SK-N-SH treated with all-trans-retinoic acid at 6 μM for 48 hours (cell line): ENCODE measurements around the gene ZKSCAN1.
"Not testable (repeated sequence)": the region's sequence is repeated elsewhere in the genome, so short reads cannot be mapped to it uniquely, and the experiment has no call there.

Source experiments
- ATAC-seq: fragments of 200-7000 bp; cut with Tn5 transposase; 3 replicates; pipeline ENCODE4 v1.9.1; 2020; ENCODE audit warnings: mild to moderate bottlenecking, moderate library complexity
- CSDC2 ChIP-seq: fragments of 250-450 bp; sonication (Bioruptor Pico); IDR thresholded peaks from 2 replicates; pipeline ENCODE4 v1.5.0; 2020; ENCODE audit warnings: mild to moderate bottlenecking, moderate library complexity
- OSR1 ChIP-seq: fragments of 250-450 bp; sonication (Bioruptor Pico); IDR thresholded peaks from 2 replicates; pipeline ENCODE4 v1.8.0; 2022; ENCODE audit warnings: moderate library complexity, mild to moderate bottlenecking, inconsistent platforms
- PPARA ChIP-seq: fragments of 250-450 bp; sonication (Bioruptor Pico); IDR thresholded peaks from 2 replicates; pipeline ENCODE4 v1.5.0; 2020; ENCODE audit warnings: mild to moderate bottlenecking, borderline replicate concordance
- RARB ChIP-seq: fragments of 250-450 bp; sonication (Bioruptor Pico); IDR thresholded peaks from 2 replicates; pipeline ENCODE4 v1.8.0; 2021; ENCODE audit warnings: mild to moderate bottlenecking, moderate library complexity
- SNAI2 ChIP-seq: fragments of 250-450 bp; sonication (Bioruptor Pico); IDR thresholded peaks from 2 replicates; pipeline ENCODE4 v1.5.0; 2020; ENCODE audit warnings: mild to moderate bottlenecking, moderate library complexity
- TCF4 ChIP-seq: fragments of 250-450 bp; sonication (Bioruptor Pico); IDR thresholded peaks from 2 replicates; pipeline ENCODE4 v1.8.0; 2021; ENCODE audit warnings: mild to moderate bottlenecking, moderate library complexity, borderline replicate concordance
- TOX ChIP-seq: fragments of 250-450 bp; sonication (Bioruptor Pico); IDR thresholded peaks from 2 replicates; pipeline ENCODE4 v1.8.0; 2021; ENCODE audit warnings: mild to moderate bottlenecking, moderate library complexity, borderline replicate concordance
- ZC3H10 ChIP-seq: fragments of 250-450 bp; sonication (Bioruptor Pico); IDR thresholded peaks from 2 replicates; pipeline ENCODE4 v1.5.1; 2021; ENCODE audit warnings: mild to moderate bottlenecking, moderate library complexity
- ZFP3 ChIP-seq: fragments of 250-450 bp; sonication (Bioruptor Pico); IDR thresholded peaks from 2 replicates; pipeline ENCODE4 v1.5.0; 2020; ENCODE audit warnings: mild to moderate bottlenecking, moderate library complexity
- ZFP30 ChIP-seq: fragments of 450-650 bp; formaldehyde crosslinking; IDR thresholded peaks from 2 replicates; pipeline ENCODE4 v1.5.0; 2022; ENCODE audit warnings: mild to moderate bottlenecking, moderate library complexity
- ZNF8 ChIP-seq: fragments of 450-650 bp; formaldehyde crosslinking; IDR thresholded peaks from 2 replicates; pipeline ENCODE4 v1.5.0; 2020; ENCODE audit warnings: mild to moderate bottlenecking, moderate library complexity
- TF ChIP-seq, protein P1 (sequence below): fragments of 250-450 bp; sonication (Bioruptor Pico); IDR thresholded peaks from 2 replicates; pipeline ENCODE4 v1.8.0; 2020; ENCODE audit warnings: mild to moderate bottlenecking, moderate library complexity, borderline replicate concordance
- TF ChIP-seq, protein P2 (sequence below): fragments of 250-450 bp; sonication (Bioruptor Pico); IDR thresholded peaks from 2 replicates; pipeline ENCODE4 v1.8.0; 2021; ENCODE audit warnings: low read depth, mild to moderate bottlenecking, moderate library complexity, borderline replicate concordance
- TF ChIP-seq, protein P3 (sequence below): fragments of 250-450 bp; sonication (Bioruptor Pico); IDR thresholded peaks from 2 replicates; pipeline ENCODE4 v1.5.0; 2020; ENCODE audit warnings: mild to moderate bottlenecking, moderate library complexity
- TF ChIP-seq, protein P4 (sequence below): fragments of 250-450 bp; sonication (Bioruptor Pico); IDR thresholded peaks from 2 replicates; pipeline ENCODE4 v1.5.1; 2021; ENCODE audit warnings: mild to moderate bottlenecking, moderate library complexity

Gene ZKSCAN1

DNA sequence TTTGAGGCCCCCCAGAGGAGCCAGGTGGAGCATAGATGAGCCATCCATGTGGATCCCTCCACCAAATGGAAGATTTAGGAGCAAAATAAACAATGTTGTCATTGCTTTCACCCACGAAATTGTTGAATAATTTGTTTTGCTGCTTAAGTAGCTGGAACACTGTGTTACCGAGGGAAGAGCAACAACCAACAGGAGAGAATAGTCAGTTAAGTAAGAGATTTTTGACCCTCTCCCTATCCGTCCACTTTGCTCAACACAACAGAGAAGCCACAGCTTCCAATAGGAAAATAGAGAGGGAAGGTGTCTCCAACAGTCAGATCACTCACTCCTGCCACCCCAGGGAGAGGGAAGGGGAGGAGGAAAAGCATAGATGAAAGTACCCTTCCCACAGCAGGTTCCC is 3.9 kb upstream of the ZKSCAN1 start:
- TF ChIP-seq ZC3H10 (CRISPR knock-in tag) (no peak), TCF4 (CRISPR knock-in tag) (no peak), RARB (CRISPR knock-in tag) (no peak), OSR1 (no peak), ZFP30 (CRISPR knock-in tag) (no peak), CSDC2 (CRISPR knock-in tag) (no peak), PPARA (CRISPR knock-in tag) (no peak), TOX (CRISPR knock-in tag) (no peak)
- TF ChIP-seq, protein P1, sequence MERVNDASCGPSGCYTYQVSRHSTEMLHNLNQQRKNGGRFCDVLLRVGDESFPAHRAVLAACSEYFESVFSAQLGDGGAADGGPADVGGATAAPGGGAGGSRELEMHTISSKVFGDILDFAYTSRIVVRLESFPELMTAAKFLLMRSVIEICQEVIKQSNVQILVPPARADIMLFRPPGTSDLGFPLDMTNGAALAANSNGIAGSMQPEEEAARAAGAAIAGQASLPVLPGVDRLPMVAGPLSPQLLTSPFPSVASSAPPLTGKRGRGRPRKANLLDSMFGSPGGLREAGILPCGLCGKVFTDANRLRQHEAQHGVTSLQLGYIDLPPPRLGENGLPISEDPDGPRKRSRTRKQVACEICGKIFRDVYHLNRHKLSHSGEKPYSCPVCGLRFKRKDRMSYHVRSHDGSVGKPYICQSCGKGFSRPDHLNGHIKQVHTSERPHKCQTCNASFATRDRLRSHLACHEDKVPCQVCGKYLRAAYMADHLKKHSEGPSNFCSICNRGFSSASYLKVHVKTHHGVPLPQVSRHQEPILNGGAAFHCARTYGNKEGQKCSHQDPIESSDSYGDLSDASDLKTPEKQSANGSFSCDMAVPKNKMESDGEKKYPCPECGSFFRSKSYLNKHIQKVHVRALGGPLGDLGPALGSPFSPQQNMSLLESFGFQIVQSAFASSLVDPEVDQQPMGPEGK (CRISPR knock-in tag), result no peak
- ATAC-seq, result no peak

DNA sequence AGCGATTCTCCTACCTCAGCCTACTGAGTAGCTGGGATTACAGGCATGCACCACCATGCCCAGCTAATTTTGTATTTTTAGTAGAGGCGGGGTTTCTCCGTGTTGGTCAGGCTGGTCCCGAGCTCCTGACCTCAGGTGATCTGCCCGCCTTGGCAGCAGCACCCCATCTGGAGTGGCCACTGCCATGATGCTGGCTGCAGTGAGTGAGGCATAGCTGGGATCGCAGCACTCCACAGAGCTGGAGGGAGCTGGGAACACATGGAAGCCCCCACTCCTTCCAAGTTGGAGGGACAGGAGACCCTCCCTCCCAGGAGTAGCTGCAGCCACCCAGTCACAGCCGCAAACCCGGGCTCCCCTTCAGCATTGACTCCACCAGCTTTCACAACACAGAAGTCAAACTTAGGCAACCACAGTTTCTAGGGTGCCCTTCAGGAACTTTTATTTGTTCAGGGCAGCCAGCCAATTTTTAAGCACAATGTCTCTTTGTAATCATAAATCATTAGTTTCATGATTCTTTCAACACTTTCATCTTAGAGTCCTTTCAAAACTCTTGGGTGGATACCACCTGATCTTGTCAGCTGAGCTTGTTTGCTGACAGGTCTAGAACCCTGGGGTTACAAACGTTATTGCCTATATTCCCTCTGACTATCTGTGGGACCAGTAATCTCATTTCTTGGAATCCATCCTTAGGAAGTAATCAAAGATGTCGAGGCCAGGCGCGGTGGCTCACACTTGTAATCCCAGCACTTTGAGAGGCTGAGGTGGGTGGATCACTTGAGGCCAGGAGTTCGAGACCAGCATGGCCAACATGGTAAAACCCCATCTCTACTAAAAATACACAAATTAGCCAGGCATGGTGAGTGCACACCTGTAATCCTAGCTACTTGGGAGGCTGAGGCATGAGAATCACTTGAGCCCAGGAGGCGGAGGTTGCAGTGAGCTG is 2.7 kb upstream of the ZKSCAN1 start:
- not testable (repeated sequence) for ATAC-seq

DNA sequence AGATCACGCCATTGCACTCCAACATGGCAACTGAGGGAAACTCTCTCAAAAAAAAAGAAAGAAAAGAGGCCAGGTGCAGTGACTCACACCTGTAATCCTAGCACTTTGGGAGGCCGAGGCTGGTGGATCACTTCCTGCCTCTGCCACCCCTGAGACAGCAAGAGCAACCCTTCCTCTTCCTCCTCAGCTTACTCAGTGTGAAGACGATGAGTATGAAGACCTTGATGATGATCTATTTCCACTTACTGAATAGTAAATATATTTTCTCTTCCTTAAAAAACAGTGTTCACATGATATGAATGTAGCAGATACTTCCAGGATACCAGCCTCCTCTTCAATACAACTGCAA is 2.1 kb upstream of the ZKSCAN1 start:
- ATAC-seq, result no peak
- TF ChIP-seq ZFP3 (CRISPR knock-in tag) (no peak), PPARA (CRISPR knock-in tag) (no peak), OSR1 (no peak), SNAI2 (CRISPR knock-in tag) (no peak), ZNF8 (CRISPR knock-in tag) (no peak)
- TF ChIP-seq, protein P2, sequence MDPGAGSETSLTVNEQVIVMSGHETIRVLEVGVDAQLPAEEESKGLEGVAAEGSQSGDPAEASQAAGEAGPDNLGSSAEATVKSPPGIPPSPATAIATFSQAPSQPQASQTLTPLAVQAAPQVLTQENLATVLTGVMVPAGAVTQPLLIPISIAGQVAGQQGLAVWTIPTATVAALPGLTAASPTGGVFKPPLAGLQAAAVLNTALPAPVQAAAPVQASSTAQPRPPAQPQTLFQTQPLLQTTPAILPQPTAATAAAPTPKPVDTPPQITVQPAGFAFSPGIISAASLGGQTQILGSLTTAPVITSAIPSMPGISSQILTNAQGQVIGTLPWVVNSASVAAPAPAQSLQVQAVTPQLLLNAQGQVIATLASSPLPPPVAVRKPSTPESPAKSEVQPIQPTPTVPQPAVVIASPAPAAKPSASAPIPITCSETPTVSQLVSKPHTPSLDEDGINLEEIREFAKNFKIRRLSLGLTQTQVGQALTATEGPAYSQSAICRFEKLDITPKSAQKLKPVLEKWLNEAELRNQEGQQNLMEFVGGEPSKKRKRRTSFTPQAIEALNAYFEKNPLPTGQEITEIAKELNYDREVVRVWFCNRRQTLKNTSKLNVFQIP, result no peak
- TF ChIP-seq, protein P1 (CRISPR knock-in tag), result no peak
- TF ChIP-seq, protein P3, sequence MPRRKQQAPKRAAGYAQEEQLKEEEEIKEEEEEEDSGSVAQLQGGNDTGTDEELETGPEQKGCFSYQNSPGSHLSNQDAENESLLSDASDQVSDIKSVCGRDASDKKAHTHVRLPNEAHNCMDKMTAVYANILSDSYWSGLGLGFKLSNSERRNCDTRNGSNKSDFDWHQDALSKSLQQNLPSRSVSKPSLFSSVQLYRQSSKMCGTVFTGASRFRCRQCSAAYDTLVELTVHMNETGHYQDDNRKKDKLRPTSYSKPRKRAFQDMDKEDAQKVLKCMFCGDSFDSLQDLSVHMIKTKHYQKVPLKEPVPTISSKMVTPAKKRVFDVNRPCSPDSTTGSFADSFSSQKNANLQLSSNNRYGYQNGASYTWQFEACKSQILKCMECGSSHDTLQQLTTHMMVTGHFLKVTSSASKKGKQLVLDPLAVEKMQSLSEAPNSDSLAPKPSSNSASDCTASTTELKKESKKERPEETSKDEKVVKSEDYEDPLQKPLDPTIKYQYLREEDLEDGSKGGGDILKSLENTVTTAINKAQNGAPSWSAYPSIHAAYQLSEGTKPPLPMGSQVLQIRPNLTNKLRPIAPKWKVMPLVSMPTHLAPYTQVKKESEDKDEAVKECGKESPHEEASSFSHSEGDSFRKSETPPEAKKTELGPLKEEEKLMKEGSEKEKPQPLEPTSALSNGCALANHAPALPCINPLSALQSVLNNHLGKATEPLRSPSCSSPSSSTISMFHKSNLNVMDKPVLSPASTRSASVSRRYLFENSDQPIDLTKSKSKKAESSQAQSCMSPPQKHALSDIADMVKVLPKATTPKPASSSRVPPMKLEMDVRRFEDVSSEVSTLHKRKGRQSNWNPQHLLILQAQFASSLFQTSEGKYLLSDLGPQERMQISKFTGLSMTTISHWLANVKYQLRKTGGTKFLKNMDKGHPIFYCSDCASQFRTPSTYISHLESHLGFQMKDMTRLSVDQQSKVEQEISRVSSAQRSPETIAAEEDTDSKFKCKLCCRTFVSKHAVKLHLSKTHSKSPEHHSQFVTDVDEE (CRISPR knock-in tag), result no peak
- TF ChIP-seq, all 23 proteins: peak for 0

DNA sequence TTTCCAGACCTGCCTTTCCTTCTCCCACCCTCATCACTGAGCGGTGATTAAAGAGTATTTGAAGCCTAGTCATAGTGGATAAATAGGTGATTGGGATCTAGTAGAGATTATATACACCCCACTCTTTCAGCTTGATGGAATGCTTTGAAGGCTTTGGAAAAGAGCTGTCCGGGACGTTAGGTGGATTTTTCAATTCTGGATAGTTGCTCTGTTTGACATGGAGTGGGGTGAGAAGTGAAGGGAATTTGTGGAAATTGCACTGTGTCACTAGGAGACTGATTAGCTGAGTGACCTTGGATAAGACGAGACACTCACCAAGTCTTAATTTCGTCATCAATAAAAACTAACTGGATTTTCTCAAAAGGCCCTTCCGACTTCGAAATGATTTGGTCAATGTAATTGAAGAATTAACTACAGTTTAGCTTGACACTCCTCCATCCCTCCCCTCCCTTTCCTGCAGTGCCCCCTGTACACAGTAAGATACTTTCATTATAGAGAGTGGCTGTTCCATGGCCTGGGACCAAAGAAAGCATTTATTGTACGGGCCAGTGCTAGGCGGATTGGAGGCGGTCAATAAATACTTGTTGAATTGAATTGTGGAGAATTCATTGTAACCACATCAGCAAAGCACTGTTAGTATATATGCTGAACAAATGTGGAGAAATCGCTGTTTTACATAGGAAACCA is 962 bp downstream of the ZKSCAN1 start:
- ATAC-seq, result peak; percentile 45
- TF ChIP-seq, protein P4, sequence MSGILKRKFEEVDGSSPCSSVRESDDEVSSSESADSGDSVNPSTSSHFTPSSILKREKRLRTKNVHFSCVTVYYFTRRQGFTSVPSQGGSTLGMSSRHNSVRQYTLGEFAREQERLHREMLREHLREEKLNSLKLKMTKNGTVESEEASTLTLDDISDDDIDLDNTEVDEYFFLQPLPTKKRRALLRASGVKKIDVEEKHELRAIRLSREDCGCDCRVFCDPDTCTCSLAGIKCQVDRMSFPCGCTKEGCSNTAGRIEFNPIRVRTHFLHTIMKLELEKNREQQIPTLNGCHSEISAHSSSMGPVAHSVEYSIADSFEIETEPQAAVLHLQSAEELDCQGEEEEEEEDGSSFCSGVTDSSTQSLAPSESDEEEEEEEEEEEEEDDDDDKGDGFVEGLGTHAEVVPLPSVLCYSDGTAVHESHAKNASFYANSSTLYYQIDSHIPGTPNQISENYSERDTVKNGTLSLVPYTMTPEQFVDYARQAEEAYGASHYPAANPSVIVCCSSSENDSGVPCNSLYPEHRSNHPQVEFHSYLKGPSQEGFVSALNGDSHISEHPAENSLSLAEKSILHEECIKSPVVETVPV (CRISPR knock-in tag), result 0 out of 2 replicates have a peak, but pooled peaks have one; percentile 0
- TF ChIP-seq ZC3H10 (CRISPR knock-in tag), result no peak
